Measurements from ENCODE around the gene TMEM176B. TPM values are rescaled to one million over a fixed set of nuclear protein-coding genes. Genes with fewer than 3 reads are reported as not detected.
"Not testable (repeated sequence)": the region's sequence is repeated elsewhere in the genome, so short reads cannot be mapped to it uniquely, and the experiment has no call there.

TMEM176B gene
- total RNA-seq, 1 experiment from 2014 or later: not detected

DNA sequence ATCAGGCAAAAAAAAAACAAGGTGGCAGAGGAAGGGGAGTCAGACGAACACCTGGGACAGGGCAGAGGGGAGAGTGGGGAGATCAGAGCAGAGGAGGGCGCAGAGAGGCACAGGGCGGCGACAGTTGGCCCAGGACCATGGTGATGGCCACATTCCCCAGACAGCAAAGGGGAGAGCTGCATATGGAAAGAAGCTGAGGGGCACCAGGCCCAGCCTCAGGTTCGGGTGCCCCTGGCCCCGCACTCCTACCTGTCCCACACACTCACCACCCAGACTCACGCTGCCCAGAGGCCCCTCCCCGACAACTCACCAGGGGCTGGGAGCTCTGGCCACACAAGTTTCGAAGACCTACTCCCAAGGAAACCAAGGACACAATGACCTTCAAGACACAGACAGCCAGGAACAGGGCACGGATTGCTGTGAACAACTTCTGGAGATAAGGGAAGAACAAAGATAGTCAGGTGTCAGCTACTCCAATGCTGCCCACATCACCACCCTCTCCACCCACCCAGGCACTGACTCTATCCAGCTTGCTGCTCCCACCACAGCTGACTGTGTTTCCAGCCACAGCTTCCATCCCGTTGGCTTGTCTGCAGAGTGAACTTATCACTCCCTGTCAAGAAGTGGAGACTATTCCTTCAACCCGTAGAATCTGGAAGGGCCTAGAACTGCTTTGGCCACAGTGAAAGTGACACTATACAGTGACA, 8.3 kb downstream of the TMEM176B start:
- no peak for DNase-seq (ENCODE audit: extremely low read depth, low read depth)

DNA sequence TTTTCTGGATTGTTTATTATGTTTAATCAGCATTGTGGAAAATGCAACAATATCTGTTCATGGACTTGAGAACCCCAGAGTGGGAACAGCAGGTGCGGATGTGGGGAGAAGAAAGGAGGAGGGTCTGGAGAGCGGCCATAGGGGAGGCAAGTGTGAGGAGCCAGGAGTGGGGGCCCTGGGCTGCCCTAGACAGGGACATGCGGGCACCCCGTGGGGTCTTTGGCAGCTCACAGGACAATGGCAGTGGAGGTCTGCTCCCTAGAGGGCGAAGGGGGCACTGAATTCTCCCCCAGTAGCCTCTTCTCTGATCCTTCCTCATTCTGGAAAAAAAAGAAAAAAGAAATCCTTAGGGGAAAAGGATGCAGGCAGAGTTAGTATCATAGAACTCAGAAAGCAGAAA, 8.9 kb downstream of the TMEM176B start:
- DNase-seq (ENCODE audit: extremely low read depth, low read depth): no peak

DNA sequence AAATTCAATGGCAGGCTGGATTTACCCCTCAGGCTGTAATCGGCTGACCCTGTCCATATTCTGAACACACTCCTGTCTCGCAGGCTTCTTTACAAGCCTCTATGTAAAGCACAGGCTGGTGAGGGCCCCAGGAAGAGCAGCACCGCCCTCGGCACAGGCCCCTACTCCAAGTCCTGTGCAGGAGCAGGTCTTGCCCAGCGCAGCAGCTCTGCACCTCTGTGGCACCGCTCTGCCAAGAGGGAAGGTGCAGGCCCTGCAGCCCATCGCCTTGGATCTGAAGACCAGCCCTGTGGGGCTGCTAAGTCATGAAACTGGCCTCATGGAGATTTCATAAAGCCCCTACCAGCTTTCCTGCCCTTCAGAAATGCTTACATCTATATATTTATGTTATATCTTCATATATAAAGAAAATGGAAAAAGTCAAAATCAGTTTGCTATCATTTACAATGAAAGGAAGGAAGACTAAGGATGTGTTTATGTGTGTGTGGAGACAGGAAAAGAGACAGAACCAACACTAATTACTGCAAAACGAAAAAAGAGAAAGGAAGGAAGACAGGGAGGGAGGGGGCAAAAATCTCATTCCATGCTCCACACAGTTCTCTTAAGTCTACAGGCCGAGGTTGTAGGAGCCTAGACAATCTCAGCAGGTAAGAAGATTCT, 9.6 kb downstream of the TMEM176B start:
- no peak for DNase-seq (ENCODE audit: extremely low read depth, low read depth)

DNA sequence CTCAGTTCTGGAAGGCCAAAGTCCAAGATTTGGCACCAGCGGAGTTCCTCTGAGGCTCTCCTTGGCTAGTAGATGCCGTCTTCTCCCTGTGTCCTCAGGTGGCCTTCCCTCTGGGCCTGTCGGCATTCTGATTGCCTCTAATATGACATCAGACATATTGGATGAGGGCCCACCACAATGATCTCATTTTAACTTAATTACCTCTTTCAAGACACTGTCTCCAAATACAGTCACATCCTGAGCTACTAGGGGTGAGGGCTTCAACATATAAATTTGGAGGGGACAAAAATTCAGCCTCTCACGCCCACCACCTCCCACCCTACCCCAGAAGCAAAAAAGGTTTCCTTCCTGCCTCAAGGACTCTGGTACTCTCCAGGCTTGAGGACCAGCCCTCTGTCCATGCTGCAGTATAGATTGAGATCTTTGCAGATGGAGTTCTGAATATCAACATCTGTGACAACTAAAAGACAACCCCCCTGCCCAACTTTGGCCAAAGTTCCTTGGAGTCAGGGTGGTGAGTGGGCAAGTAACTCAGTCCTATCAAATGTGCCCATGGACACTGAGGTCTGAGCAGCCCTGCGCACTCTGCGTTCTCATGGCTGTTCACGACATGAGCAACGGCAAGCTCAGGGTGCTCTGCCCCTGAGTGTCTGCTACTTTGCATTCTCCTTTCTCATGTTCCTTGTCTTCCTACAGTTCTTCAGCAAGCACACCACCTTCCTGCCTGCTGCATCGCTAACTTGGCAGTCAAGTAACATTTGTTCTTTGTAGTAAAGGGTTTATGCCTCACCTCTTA, 11.5 kb downstream of the TMEM176B start:
- no peak for DNase-seq (ENCODE audit: extremely low read depth, low read depth)

DNA sequence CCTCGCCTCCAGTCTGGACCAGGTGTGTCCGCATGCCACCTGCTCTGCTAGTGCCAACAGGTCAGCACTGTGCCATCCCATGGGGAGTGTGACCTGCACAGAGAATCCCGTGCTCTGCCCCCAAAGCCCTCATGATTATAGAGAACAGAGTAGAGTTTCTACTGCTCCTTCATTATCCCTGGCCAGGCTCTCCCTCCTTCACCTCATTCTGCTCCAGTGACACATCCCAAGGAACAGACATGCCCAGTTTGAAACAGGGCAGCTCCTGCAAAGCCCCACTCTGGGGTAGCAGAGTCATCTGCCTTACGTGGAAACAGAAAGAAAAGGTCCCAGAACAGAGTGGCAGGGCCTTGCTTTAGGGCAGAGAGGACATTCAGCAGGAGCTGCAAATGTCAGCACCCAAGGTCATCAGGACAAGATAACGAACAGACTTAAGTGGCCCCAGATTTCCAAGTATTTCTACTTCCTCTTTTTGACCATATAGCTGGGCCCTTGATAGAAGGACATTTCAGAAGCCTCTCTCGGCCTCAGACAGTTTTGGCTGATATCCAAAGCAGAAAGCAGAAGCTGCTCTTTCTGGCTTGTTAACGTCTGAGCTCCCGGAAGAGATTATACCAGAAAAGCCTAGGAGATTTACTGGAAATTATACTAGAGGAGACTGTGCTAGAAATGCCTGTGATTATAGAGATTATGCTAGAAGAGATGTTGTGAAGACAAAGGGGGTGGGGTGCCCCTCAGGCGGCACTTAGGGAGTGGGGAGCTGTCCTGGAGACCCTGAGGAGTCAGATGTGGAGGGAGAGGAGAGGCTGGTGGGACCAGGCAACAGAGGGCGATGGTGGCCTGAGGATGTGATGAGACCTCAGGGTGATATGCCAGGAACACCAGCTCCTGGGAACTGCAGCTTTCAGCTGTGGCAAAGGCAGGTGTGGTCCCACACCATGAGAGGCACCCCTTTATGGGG, 12.6 kb downstream of the TMEM176B start:
- DNase-seq (ENCODE audit: extremely low read depth, low read depth): no peak

DNA sequence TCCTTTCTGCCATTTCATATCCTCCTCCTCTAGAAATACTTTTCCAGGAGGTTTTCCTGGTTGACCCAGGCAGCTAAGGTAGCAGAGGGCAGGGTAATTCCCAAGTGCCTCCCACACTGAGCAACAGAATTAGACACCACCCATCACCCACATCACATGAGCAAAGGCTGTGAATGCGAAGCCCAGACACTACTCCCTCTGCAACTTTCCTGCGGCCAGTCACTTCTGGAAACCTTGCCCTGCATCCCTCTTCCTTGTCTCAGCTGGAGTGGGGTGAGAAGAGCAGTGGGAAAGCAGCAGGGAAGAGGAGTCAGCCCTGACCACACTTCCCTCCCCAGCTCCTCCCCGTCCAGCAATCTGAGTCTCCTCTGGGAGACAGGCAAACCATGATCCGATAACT, 15.2 kb downstream of the TMEM176B start:
- no peak for DNase-seq (ENCODE audit: extremely low read depth, low read depth)

DNA sequence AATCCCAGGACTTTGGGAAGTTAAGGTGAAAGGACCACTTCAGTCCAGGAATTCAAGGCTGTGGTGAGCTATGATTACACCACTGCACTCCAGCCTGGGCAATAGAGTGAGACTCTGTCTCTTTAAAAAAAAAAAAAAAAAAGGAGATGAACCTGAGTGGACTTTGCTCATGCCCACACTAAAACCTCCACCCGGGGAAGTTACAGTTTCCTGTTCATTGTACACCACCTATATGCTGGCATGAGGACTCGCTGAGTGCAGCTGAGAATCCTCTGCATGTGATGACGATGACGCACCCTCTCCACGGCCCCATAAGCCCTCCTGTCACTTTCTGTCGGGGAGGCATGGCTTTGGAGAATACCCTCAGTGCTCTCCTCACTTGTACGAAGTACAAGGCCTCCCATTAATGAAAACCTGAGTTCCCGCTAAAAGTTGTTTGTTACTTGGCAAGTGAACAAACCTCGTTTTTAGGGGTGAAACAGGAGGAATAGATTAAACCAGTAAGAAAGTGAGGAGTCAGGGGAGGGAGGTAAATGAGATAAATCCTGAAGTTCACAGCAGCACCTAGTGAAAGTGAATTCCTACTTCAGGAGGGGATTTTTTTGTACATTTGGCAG, 15.9 kb downstream of the TMEM176B start:
- no peak for DNase-seq (ENCODE audit: extremely low read depth, low read depth)

DNA sequence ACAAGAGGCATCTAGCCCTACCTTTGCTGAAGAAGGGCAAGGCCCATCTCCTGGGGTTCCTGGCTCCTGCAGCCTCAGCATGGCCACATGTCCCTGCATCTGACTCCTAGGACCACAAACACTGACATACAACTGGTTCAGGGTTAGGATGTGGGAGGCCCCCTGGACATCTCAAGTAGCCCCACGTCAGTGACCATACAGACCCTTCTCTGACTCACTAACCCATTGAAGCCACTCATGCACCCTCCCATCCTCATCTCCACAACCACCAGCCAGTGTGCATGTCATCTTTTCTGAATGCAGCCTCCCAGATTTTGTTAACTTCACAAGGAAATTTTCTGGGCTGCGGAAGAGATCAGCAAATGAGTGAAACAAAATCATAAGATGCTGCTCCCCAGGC, 18.2 kb downstream of the TMEM176B start:
- no peak for DNase-seq (ENCODE audit: extremely low read depth, low read depth)

DNA sequence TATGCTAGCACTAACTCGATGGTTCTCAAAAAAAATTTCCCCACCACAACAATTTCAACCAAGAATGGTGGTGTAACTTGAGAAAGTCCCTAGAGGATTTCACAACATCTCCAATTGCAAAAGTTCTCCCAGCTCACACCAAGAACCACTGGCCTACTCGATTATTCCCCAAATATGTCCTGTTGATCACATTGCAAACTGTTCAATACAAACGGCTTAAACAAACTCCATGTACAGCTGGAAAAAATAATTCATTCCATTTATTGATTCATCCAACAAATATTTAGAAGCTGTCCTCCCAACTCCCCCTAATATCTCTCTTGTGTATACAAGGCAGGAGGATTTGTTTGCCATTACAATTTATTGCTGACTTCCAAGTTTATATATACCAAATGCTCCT, 19.1 kb downstream of the TMEM176B start:
- no peak for DNase-seq (ENCODE audit: extremely low read depth, low read depth)

DNA sequence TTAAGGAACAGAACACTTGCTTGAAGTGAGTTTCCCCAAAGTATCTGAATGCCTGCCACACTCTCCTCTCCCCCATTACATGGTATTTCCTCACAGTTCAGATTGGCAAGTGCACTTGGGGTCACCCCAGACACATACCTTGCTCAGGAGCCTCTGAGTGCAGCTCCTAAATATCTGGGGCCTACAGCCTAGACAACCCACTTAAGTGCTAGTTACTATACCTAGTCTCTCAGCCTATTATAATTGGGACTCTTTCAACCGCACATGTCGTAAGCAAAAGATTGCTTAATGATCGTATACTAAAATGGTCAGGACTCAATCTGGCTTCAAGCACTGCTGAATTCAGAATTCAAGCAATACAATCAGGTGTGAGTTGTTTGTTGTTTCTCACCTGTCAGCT, 19.9 kb downstream of the TMEM176B start:
- DNase-seq (ENCODE audit: extremely low read depth, low read depth): no peak

DNA sequence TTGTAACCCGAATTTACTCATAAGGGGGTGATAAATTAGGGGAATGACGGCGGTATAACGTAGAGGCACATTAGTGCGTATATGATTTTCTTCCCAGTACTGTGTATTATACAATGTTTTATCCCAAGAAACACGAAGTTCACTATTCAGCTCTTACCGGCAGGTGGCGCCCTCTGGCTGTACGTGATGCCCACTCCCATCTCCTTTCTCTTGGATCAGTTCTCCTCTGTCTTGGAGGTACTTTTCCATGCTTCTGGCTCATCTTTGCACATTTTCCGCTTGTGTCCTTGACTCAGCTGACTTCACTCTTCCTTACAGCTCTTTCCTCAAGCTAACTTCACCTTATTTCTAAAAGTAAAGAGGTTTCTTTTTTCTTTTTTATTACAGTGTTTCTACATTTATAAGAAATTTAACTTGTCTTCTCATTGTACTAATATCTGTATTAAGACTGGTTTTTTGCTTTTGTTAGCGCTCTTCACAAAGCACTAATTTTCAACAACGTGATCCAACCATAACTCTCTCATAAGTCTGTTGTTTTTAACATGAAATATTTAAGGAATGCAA, 21.3 kb downstream of the TMEM176B start:
- peak; percentile 70 for DNase-seq (ENCODE audit: extremely low read depth, low read depth)

DNA sequence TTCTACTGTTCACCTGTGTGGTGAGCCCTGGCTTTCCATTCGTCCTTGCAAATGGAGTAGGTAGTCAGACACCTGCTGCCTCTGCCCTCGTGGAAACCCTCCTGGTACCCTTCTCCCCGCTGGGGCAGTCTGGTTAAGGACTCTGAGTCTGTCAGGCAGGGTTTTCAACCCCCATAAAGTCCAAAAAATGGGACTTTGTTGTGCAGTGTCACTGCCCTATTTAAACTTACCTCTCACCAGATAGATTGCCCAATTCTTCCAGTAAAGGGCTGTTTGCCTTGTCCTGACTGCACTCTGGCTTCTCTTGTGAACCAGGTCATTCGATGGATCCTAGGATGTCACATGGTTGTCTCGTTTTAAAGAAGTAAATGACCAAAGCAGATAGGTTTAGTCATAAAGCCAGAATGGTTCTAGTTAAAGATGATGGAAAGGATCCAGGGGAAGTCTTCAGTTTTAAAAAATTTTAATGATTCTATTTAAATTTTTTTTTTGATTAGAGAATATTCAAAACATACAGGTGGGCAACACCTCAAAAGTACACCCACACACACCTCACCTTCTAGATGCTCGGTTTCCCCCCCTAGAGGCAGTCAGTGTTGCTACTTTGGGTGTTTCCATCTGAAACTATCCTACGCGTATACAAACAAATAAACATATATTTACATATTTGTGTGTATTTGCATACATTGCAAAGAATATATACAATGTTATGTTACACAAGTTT, 22.0 kb downstream of the TMEM176B start:
- no peak for DNase-seq (ENCODE audit: extremely low read depth, low read depth)

DNA sequence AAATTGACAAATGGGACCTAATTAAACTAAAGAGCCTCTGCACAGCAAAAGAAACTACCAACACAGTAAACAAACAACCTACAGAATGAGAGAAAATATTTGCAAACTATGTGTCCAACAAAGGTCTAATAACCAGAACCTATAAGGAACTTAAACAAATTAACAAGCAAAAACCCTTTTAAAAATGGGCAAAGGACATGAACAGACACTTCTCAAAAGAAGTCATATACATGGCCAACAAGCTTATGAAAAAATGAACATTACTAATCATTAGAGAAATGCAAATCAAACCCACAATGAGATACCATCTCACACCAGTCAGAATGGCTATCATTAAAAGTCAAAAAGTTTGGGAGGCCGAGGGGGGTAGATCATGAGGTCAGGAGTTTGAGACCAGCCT, 26.0 kb downstream of the TMEM176B start:
- DNase-seq (ENCODE audit: extremely low read depth, low read depth): not testable (repeated sequence)

DNA sequence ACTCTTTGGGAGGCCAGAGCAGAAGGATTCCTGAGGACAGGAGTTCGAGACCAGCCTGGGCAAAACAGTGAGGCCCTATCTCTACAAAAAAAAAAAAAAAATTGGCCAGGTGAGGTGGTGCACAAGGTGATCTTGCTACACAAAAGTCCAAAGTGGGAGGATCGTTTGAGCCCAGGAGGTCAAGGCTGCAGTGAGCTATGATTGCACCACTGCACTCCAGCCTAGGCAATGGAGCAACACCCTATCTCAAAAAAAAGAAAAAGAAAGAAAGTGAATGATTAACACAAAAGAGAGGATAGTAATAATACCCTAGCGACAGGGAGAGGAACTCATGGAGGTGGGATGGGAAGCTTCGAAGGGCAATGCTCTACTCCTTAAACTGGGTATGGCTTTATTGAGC, 30.4 kb downstream of the TMEM176B start:
- no peak for DNase-seq (ENCODE audit: extremely low read depth, low read depth)

DNA sequence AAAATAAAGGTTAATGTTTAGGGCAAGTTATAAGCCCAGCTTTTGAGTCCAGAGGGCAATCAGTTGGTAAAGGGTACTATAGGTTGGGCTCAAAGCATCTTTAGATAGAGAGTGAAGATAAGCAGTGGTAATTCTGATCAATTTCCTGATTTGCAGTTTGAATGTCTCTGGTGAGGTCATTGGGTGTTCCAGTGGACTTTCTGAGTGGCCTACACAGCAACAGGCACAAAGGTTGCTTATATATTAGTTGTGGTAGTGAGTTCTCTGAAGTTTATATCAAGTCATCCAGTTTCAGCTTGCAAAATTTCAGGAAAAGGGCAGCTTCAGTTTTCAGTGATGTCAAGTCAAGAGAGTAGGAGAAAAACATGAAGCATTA, 33.8 kb downstream of the TMEM176B start:
- DNase-seq (ENCODE audit: extremely low read depth, low read depth): no peak

DNA sequence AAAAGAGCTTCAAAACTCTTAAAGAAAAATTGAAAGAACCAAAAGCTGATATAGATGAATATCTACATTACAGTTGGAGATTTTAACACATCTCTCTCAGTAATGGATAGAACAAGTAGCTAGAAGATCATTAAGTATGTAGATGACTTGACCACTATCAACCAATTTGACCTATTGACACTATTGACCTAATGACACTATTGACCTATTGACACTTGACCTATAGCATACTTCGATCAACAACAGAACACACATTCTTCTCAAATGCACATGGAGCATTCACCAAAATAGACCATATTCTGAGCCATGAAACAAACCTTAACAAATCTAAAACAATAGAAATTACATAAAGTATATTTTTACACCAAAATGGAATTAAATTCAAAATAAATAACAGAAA, 40.7 kb downstream of the TMEM176B start:
- no peak for DNase-seq (ENCODE audit: extremely low read depth, low read depth)

DNA sequence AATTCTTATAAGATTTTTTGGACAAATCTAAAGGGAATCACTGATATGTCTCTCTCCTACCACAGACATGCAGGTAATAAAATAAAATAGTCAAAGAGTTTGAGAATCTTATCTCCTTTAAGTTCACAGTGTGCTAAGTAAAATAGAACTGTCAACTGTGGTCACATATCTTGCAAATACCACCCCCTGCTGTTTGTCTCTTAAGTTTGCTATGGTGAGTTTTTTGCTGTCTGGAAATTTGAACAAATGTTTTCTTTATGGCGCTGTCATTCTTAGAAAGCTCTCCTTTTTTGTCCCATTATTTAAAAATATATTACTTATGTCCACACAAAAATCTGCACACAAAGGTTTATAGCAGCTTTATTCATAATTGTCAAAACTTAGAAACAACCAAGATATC, 43.3 kb downstream of the TMEM176B start:
- DNase-seq (ENCODE audit: extremely low read depth, low read depth): no peak

DNA sequence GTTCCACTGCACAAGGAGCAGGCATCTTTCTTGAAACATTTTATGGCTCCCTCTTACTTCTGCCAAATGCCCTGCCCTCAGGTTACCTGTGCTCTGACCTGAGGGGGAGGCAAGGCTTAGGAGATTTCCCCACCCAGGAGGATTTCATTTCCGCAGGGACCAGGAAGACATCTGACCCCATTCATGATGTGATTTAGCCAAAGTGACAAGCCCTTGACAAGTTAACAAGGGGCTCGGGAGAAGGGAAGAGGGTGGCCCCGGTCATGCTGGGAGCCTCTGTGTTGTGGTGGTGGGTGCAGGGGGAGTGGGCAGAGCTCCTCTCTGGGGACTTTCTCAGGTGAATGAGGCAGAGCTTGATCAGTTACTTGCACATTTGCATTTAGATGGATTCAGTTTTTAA, 44.0 kb downstream of the TMEM176B start:
- no peak for DNase-seq (ENCODE audit: extremely low read depth, low read depth)

DNA sequence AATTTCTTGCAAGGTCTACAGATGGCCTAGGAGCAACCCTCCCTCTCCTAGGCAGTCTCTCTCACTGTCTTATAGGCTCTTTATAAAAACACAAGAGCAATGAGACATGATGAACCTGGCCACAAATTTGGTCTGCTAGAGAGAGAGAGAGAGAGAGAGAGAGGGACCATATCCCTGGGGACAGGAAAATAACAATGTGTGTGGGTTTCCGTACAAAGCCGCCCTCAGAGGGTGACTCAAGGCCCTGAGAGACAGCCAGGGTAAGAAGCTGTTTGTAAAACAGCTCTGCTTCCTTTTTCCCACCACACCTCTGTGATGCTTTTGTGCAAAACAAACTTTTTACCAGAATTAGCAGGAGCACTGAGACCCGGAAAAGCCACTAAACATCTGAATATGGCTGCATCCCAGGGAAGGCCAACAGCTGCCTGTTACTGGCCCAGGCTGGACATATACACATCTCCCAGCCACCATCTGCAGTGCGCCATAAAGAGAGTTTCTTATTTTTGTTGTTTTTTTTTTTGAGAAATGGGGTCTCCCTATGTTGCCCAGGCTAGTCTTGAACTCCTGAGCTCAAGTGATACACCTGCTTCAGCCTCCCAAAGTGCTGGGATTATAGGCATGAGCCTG, 44.6 kb downstream of the TMEM176B start:
- DNase-seq (ENCODE audit: extremely low read depth, low read depth): no peak

All from NCI-H460 (cell line).